IPS-11a (cell line): ENCODE data around the gene POU2AF1.

Experiments used
- H3K4me3 ChIP-seq: one replicate; pipeline ENCODE4 v1.5.1; 2013; ENCODE audit warnings: low read depth, low read length, control low read depth

Gene POU2AF1

DNA sequence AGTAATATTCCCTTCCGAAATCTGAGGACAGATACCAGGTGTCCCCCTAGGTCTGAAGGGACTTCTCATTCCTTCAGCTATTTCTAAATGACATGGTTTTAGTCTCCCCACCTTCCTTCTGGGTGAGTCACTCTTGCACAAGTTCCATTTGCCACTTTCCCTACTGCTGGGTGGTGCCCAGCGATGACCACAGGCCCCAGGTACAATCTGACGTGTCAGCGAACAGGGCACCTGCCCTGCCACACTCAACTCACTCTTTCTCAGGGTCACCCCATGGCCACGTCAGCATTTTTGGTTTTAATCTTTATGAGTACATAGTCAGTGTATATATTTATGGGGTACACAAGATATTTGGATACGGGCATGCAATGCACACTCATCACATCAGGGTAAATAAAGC is 17.2 kb downstream of the POU2AF1 start:
- no peak overlapping the region for H3K4me3 ChIP-seq

GRCh38 chr11:111361052-111361801 is 17.8 kb downstream of the POU2AF1 start:
- no peak overlapping the region for H3K4me3 ChIP-seq

- H3K4me3 ChIP-seq: no peak overlapping the region
Measured at GRCh38 chr11:111360150-111361043, 18.7 kb downstream of the POU2AF1 start.

DNA sequence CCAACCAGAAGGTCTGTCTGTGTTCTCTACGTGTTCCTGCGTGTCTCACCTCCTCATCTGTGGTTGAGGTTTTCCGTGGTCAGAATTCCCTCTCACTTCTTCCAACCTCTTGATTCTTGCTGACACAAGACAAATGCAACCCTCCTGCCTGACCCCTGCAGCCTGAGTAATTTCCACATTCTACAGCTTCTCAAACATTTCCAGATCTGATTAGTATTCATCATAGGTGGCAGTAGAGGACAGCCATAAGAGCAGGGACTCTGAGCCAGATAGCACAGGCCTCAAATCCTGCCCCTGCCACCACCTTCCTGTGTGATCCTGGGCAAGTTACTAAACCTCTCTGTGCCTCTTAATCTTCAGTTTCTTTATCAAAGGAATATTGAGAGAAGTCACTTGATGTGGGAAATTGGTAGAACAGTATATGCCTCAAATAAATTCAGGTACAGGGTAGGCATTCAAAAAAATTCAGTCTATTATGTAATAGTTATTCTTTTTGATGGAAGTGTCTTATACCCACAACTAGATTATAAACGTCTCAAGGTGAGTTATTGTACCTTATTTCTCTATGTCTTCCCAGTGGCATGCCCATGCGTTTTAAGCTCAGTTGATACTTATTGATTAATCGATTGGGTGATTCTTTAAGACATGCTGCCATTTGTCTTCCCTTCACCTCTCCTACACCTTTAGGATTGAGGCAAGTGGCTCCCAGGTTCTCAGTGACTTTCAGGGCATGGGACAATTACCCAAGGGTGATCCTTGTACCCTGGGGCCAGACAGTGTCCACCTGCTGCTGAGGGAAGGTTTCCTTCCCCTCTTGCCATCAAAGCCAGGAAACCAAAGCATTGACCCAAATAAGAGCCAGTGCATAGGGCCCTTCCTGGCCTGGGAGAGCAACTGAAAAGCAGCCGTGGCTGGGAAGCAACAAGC is 19.6 kb downstream of the POU2AF1 start:
- H3K4me3 ChIP-seq: no peak overlapping the region

GRCh38 chr11:111358038-111359001 is 20.8 kb downstream of the POU2AF1 start:
- H3K4me3 ChIP-seq: no peak overlapping the region

DNA sequence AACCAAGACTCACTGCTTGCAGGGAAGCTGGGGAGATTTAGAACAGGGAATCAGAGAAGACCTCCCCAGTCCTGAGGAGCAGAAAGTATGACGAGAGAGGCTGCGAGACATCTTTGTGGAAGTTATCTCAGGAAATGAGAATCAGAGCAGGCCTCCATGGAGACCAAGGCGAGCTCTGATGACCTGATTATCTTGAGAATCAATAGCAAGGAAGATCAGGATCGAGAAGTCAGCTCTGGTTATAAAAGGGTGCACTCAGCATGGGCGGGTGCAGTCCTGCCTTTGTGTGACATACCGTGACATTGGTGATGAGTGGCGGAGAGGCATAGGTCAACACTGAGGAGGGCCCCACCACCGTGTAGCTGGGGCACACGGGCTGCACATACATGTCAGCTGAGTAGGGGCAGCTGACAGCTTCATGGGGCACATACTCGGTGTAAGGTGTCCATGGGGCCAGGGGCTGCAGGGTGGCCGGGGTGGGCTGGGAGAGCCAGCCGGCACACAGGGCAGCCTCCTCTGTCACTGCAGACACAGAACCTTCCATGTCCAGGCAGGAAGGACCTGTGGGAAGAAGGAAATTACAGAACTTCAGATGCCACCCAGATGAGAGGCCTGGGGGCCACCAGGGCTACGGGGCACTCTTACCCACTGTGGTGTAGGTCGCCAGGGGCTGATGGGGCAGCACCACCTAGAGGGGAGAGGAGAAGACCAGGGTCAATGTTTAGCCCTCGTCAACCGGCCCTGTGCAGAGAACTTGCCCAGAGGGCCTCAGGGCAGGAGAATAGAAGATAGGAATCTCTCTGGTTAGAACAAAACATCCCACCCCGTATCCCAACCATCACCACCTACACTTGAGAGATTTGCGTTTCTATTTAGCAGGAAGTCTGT is 21.7 kb downstream of the POU2AF1 start:
- no peak overlapping the region for H3K4me3 ChIP-seq

DNA sequence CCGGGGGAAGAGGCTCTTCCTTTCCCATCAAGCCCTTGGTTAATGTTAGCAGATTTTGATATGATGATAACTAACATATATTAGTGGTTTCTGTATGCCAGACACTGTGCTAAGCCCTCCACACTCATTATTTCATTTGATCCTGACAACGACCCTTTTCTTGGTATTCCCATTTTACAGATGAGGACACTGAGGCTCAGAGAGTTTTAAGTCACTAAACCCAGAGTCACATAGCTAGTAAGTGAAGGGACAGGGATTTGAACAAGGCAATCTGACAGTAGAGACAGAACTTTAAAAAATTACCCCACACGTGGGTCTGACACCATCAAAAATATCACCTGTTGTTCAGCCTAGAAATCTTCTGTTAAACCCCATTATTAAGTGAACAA is 22.4 kb downstream of the POU2AF1 start:
- no peak overlapping the region for H3K4me3 ChIP-seq

GRCh38 chr11:111355956-111356659 is 23.0 kb downstream of the POU2AF1 start:
- H3K4me3 ChIP-seq: no peak overlapping the region

GRCh38 chr11:111355101-111355500 is 24.0 kb downstream of the POU2AF1 start:
- H3K4me3 ChIP-seq: no peak overlapping the region

DNA sequence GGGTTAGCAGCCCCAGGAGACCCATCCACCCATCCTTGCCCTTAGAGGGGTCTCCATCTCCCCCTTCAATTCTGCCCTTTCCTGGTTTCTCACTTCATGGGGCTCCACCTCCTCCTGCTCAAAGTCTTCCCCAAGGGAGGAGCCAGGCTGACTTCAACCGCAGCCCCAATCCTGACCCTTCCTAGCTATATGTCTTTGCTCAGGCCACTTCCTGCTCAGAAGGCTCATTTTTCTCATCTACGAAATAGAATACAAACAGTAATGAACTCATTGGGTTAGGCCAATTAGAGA is 24.5 kb downstream of the POU2AF1 start:
- no peak overlapping the region for H3K4me3 ChIP-seq

GRCh38 chr11:111353776-111354600 is 25.1 kb downstream of the POU2AF1 start:
- H3K4me3 ChIP-seq: no peak overlapping the region

DNA sequence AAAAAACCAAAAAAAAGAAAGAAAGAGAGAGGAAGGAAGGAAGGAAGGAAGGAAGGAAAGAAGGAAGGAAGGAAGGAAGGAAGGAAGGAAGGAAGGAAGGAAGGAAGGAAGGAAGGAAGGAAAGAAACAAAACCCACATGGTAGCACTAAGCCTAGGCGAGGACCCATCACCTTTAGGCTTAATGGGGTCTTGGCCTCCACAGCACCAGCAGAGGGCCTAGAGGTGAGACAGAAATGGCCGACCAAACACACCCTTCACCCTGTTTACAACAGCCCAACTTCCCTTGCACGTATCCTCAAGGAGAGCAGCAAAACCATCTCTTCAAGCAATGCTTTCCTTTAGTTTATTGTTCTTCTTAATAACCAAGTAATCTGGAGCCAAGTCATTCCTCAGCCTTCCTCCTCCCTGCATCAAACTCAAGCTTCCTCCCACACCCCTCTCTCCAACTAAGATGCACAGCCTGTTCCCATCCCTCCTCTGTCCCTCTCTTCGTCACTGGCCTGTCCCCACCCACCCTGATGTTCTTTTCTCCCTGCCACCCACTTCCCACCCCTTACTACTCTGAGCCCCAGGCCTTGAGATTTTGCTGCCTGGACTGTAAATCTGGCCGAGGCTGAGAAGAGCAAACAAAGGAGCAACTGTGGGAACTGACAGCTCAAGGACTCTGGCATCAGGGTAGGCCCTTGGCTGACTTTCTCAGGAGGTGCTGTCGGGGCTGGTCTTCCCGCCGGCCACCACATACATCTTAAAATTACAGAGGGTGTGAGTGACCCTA is 26.0 kb downstream of the POU2AF1 start:
- no peak overlapping the region for H3K4me3 ChIP-seq

- H3K4me3 ChIP-seq: no peak overlapping the region
Measured at GRCh38 chr11:111352231-111352746, 26.8 kb downstream of the POU2AF1 start.

- no peak overlapping the region for H3K4me3 ChIP-seq
Measured at GRCh38 chr11:111351374-111352055, 27.6 kb downstream of the POU2AF1 start.

DNA sequence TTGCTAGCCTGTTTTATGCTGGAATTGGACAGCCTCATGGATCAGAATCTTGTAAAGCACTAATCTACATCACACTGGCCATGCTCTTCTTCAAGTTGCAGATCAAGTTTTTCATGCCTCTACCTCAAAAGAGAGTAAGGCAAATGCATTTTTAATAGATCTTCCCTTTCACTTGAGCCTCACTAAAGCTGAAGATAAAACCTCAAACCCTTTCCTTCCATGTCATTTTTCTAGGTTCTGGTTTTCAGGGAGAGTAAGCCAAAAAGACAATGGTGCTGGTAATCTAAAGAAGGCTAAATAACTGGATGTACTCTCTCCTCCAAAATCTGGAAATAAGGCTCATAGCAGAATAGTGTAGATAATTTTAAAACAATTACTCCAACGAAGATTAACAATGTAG is 28.3 kb downstream of the POU2AF1 start:
- no peak overlapping the region for H3K4me3 ChIP-seq

DNA sequence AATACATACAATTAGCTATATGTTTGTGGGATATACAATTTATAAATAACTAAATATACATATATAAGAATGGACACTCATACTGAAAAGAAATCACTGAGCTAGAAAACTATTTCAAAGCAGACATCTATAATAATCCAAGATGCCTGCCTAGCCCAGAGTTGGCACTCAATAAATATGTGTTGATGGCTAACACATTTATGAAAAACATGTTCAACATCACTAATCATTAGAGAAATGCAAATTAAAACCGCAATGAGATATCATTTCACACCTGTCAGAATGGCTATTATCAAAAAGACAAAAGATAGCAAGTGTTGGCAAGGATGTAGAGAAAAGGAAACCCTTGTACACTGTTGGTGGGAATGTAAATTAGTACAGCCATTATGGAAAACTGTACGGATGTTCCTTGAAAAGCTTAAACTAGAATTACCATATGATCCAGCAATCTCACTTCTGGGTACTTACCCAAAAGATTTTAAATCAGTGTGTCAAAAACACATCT is 29.8 kb downstream of the POU2AF1 start:
- H3K4me3 ChIP-seq: no peak overlapping the region
